Measurements from ENCODE around the gene METTL24. TPM values are rescaled to one million over a fixed set of nuclear protein-coding genes. Genes with fewer than 3 reads are reported as not detected.
"Not testable (repeated sequence)": the region's sequence is repeated elsewhere in the genome, so short reads cannot be mapped to it uniquely, and the experiment has no call there.

The METTL24 gene
- total RNA-seq, 2 donors from 2014 or later: 0.96 to 3.0 TPM

- H3K9me3 ChIP-seq: no peaks in the 10 kb centered on the region
- no peak overlapping the region for H3K27ac ChIP-seq
- intact Hi-C loops (cut with DNase I): no loop called here
These were observed 50.8 kb downstream of the METTL24 start for GRCh38 chr6:110307368-110307767.

GRCh38 chr6:110305832-110306231 lies 52.3 kb downstream of the METTL24 start:
- intact Hi-C loops (cut with DNase I); H3K36me3 ChIP-seq; H3K4me3 ChIP-seq; DNase-seq (ENCODE audit: low spot score); H3K9me3 ChIP-seq; H3K4me1 ChIP-seq (replicated peaks); H3K27me3 ChIP-seq (replicated peaks; ENCODE audit: insufficient read depth); H3K27ac ChIP-seq: not testable (repeated sequence)
- WGBS: 93% methylated on average over 2 of the region's 2 CpGs

More at GRCh38 chr6:110307368-110307767, 50.8 kb downstream of the METTL24 start:
- no peaks in the 10 kb centered on the region for H3K4me1 ChIP-seq (replicated peaks)
- no peak for DNase-seq (ENCODE audit: low spot score)
- H3K36me3 ChIP-seq: no peaks in the 10 kb centered on the region
- H3K27me3 ChIP-seq (replicated peaks; ENCODE audit: insufficient read depth): no peaks in the 10 kb centered on the region
- WGBS: 84% methylated on average over 2 of the region's 2 CpGs
- H3K4me3 ChIP-seq: no peak overlapping the region
- no peak for TF ChIP-seq POLR2A (IDR thresholded peaks at IDR 0.05)
- no peak for TF ChIP-seq CTCF (IDR thresholded peaks at IDR 0.05)

GRCh38 chr6:110303692-110304091 lies 54.5 kb downstream of the METTL24 start:
- H3K36me3 ChIP-seq; H3K4me1 ChIP-seq (replicated peaks); H3K27ac ChIP-seq; H3K9me3 ChIP-seq; H3K27me3 ChIP-seq (replicated peaks; ENCODE audit: insufficient read depth); H3K4me3 ChIP-seq; DNase-seq (ENCODE audit: low spot score); intact Hi-C loops (cut with DNase I): not testable (repeated sequence)
- WGBS: 91% methylated on average over 6 of the region's 6 CpGs

GRCh38 chr6:110298916-110299315 lies 59.2 kb downstream of the METTL24 start:
- WGBS: 90% methylated on average over 5 of the region's 5 CpGs
- Histone ChIP-seq H3K36me3 (no peaks in the 10 kb centered on the region), H3K27ac (no peak overlapping the region), H3K4me1 (replicated peaks) (no peaks in the 10 kb centered on the region), H3K4me3 (no peak overlapping the region), H3K9me3 (no peaks in the 10 kb centered on the region), H3K27me3 (replicated peaks; ENCODE audit: insufficient read depth) (no peaks in the 10 kb centered on the region)
- DNase-seq (ENCODE audit: low spot score): no peak
- intact Hi-C loops (cut with DNase I): no loop called here
- TF ChIP-seq POLR2A (IDR thresholded peaks at IDR 0.05) (no peak), POLR2AphosphoS5 (IDR thresholded peaks at IDR 0.05) (no peak), CTCF (IDR thresholded peaks at IDR 0.05) (no peak)

GRCh38 chr6:110298411-110298810 lies 59.7 kb downstream of the METTL24 start:
- DNase-seq (ENCODE audit: low spot score): no peak
- TF ChIP-seq POLR2A (IDR thresholded peaks at IDR 0.05) (no peak), CTCF (IDR thresholded peaks at IDR 0.05) (no peak), POLR2AphosphoS5 (IDR thresholded peaks at IDR 0.05) (no peak)
- no peaks in the 10 kb centered on the region for H3K36me3 ChIP-seq
- no peak overlapping the region for H3K4me3 ChIP-seq
- H3K27ac ChIP-seq: no peak overlapping the region
- 29% methylated on average over 2 of the region's 2 CpGs for WGBS
- no peaks in the 10 kb centered on the region for H3K27me3 ChIP-seq (replicated peaks; ENCODE audit: insufficient read depth)
- intact Hi-C loops (cut with DNase I): no loop called here
- H3K9me3 ChIP-seq: no peaks in the 10 kb centered on the region
- no peaks in the 10 kb centered on the region for H3K4me1 ChIP-seq (replicated peaks)

GRCh38 chr6:110296241-110297025 lies 61.7 kb downstream of the METTL24 start:
- Histone ChIP-seq H3K4me3 (no peak overlapping the region), H3K4me1 (replicated peaks) (no peaks in the 10 kb centered on the region), H3K27ac (no peak overlapping the region), H3K36me3 (no peaks in the 10 kb centered on the region), H3K27me3 (replicated peaks; ENCODE audit: insufficient read depth) (no peaks in the 10 kb centered on the region), H3K9me3 (no peaks in the 10 kb centered on the region)
- intact Hi-C loops (cut with DNase I): no loop called here
- DNase-seq (ENCODE audit: low spot score): no peak
- 67% methylated on average over 11 of the region's 11 CpGs for WGBS
- TF ChIP-seq POLR2A (IDR thresholded peaks at IDR 0.05): no peak
- no peak for TF ChIP-seq POLR2AphosphoS5 (IDR thresholded peaks at IDR 0.05)
- TF ChIP-seq CTCF (IDR thresholded peaks at IDR 0.05): no peak

All from prostate gland (tissue), 2 donors.